ENCODE measurements around the gene MRAP.

MRAP gene

GRCh38 chr21:32330784-32331311 lies 32.2 kb downstream of the MRAP start:
- Histone ChIP-seq H3K36me3 (ENCODE audit: control insufficient read depth, low read length) (peaks cover 97% of the 10 kb centered on the region), H3F3A (ENCODE audit: control insufficient read depth, insufficient read depth) (no peaks in the 10 kb centered on the region)

GRCh38 chr21:32331444-32332305 lies 33.0 kb downstream of the MRAP start:
- Histone ChIP-seq H3K79me2 (ENCODE audit: control insufficient read depth, low read length) (no peaks in the 10 kb centered on the region), H3F3A (ENCODE audit: control insufficient read depth, insufficient read depth) (no peaks in the 10 kb centered on the region), H3K36me3 (ENCODE audit: control insufficient read depth, low read length) (peaks cover 91% of the 10 kb centered on the region), H3K4me1 (ENCODE audit: control insufficient read depth, low read length) (peaks cover 16% of the 10 kb centered on the region), H3K27me3 (ENCODE audit: control insufficient read depth, low read length) (no peaks in the 10 kb centered on the region), H3K9me2 (replicated peaks; ENCODE audit: control insufficient read depth, low read length) (no peaks in the 10 kb centered on the region), H3K9me3 (ENCODE audit: control insufficient read depth, insufficient read depth, low read length) (0 out of 2 replicates have a peak, but pooled peaks cover 6% of the 10 kb centered on the region), H3K4me3 (ENCODE audit: low read length) (no peak overlapping the region), H3K27ac (ENCODE audit: low read depth, low read length) (no peak overlapping the region), H3K4me2 (ENCODE audit: low read length) (no peak overlapping the region), H4K20me1 (ENCODE audit: control insufficient read depth, insufficient read depth, low read depth, low read length) (no peaks in the 10 kb centered on the region)
- no peak for TF ChIP-seq EZH2phosphoT487 (IDR thresholded peaks at IDR 0.05; ENCODE audit: borderline replicate concordance, low read length)
- TF ChIP-seq CTCF (IDR thresholded peaks at IDR 0.05; ENCODE audit: low read depth, low read length, poor library complexity, severe bottlenecking): no peak

More at GRCh38 chr21:32330784-32331311, 32.2 kb downstream of the MRAP start:
- TF ChIP-seq EZH2phosphoT487 (IDR thresholded peaks at IDR 0.05; ENCODE audit: borderline replicate concordance, low read length): no peak
- no peak for TF ChIP-seq CTCF (IDR thresholded peaks at IDR 0.05; ENCODE audit: low read depth, low read length, poor library complexity, severe bottlenecking)
- H4K20me1 ChIP-seq (ENCODE audit: control insufficient read depth, insufficient read depth, low read depth, low read length): no peaks in the 10 kb centered on the region
- peaks cover 16% of the 10 kb centered on the region for H3K4me1 ChIP-seq (ENCODE audit: control insufficient read depth, low read length)
- H3K27ac ChIP-seq (ENCODE audit: low read depth, low read length): no peak overlapping the region
- no peaks in the 10 kb centered on the region for H3K79me2 ChIP-seq (ENCODE audit: control insufficient read depth, low read length)
- H3K9me2 ChIP-seq (replicated peaks; ENCODE audit: control insufficient read depth, low read length): no peaks in the 10 kb centered on the region
- H3K4me2 ChIP-seq (ENCODE audit: low read length): no peak overlapping the region
- H3K4me3 ChIP-seq (ENCODE audit: low read length): no peak overlapping the region
- H3K9me3 ChIP-seq (ENCODE audit: control insufficient read depth, insufficient read depth, low read length): 0 out of 2 replicates have a peak, but pooled peaks cover 6% of the 10 kb centered on the region
- H3K27me3 ChIP-seq (ENCODE audit: control insufficient read depth, low read length): no peaks in the 10 kb centered on the region

- TF ChIP-seq CTCF (IDR thresholded peaks at IDR 0.05; ENCODE audit: low read depth, low read length, poor library complexity, severe bottlenecking): no peak
- TF ChIP-seq EZH2phosphoT487 (IDR thresholded peaks at IDR 0.05; ENCODE audit: borderline replicate concordance, low read length): no peak
Observed at GRCh38 chr21:32332463-32332951, 33.9 kb downstream of the MRAP start.

More at GRCh38 chr21:32332463-32332951, 33.9 kb downstream of the MRAP start:
- Histone ChIP-seq H3K79me2 (ENCODE audit: control insufficient read depth, low read length) (no peaks in the 10 kb centered on the region), H3K4me2 (ENCODE audit: low read length) (no peak overlapping the region), H3K36me3 (ENCODE audit: control insufficient read depth, low read length) (peaks cover 93% of the 10 kb centered on the region), H3K4me3 (ENCODE audit: low read length) (no peak overlapping the region), H3K4me1 (ENCODE audit: control insufficient read depth, low read length) (peaks cover 16% of the 10 kb centered on the region), H3K9me2 (replicated peaks; ENCODE audit: control insufficient read depth, low read length) (no peaks in the 10 kb centered on the region), H3K9me3 (ENCODE audit: control insufficient read depth, insufficient read depth, low read length) (0 out of 2 replicates have a peak, but pooled peaks cover 6% of the 10 kb centered on the region), H3K27ac (ENCODE audit: low read depth, low read length) (no peak overlapping the region), H4K20me1 (ENCODE audit: control insufficient read depth, insufficient read depth, low read depth, low read length) (no peaks in the 10 kb centered on the region), H3K27me3 (ENCODE audit: control insufficient read depth, low read length) (no peaks in the 10 kb centered on the region), H3F3A (ENCODE audit: control insufficient read depth, insufficient read depth) (no peaks in the 10 kb centered on the region)
